Measurements from ENCODE around the gene NPC1L1. TPM values are rescaled to one million over a fixed set of nuclear protein-coding genes. Genes with fewer than 3 reads are reported as not detected.

The NPC1L1 gene
- total and polyA plus RNA-seq, 2 of the 4 experiments (the other 2 are of a cell fraction), result 0.07 TPM; not detected in 1

GRCh38 chr7:44561481-44561880, 20.4 kb upstream of the NPC1L1 start:
- intact Hi-C loops (cut with micrococcal nuclease), result no loop called here
- Histone ChIP-seq H2AK9ac (replicated peaks; ENCODE audit: low read depth, low read length, poor library complexity) (no peak overlapping the region), H3K56ac (ENCODE audit: extremely low read depth, insufficient read depth, low read length) (no peak overlapping the region), H4K20me1 (ENCODE audit: insufficient read depth, low read length) (peaks cover 20% of the 10 kb centered on the region), H2BK20ac (ENCODE audit: low read depth, low read length) (no peak overlapping the region), H2AFZ (replicated peaks; ENCODE audit: low read length, poor library complexity) (no peak overlapping the region), H4K5ac (ENCODE audit: low read depth, low read length) (no peak overlapping the region), H3K18ac (ENCODE audit: low read depth, low read length) (no peak overlapping the region), H3K23ac (ENCODE audit: low read depth, low read length) (no peak overlapping the region), H3K27me3 (ENCODE audit: control insufficient read depth, insufficient read depth, low read length) (no peaks in the 10 kb centered on the region), H2BK5ac (ENCODE audit: low read depth, low read length, poor library complexity, severe bottlenecking) (no peak overlapping the region), H2BK120ac (ENCODE audit: low read depth, low read length) (no peak overlapping the region), H4K91ac (ENCODE audit: insufficient read depth, low read depth, low read length) (no peak overlapping the region), H2BK15ac (ENCODE audit: low read depth, low read length) (no peak overlapping the region), H3K9me1 (ENCODE audit: insufficient read depth, low read length) (peaks cover 6% of the 10 kb centered on the region; the same call in 1 of the 2 replicates), H3K4me1 (ENCODE audit: control insufficient read depth, insufficient read depth, low read length) (peaks cover 2% of the 10 kb centered on the region; the same call in 1 of the 2 replicates), H2AK5ac (ENCODE audit: low read depth, low read length) (no peak overlapping the region), H4K8ac (ENCODE audit: low read depth in 2 of 2, low read length in 2 of 2) (no peak overlapping the region), H3K4ac (ENCODE audit: low read depth, low read length) (no peak overlapping the region), H3K9ac (ENCODE audit: low read depth, low read length) (no peak overlapping the region), H3K4me3 (ENCODE audit: insufficient read depth, low read depth, low read length) (no peak overlapping the region), H3K9me3 (ENCODE audit: control insufficient read depth, insufficient read depth, low read length) (no peaks in the 10 kb centered on the region), H3K79me1 (ENCODE audit: low read depth in 1 of 2, low read length in 2 of 2) (peaks cover 0 to 18% of the 10 kb centered on the region in 2 experiments; a peak in 2 of 4 replicates), H3K4me2 (ENCODE audit: low read depth, low read length) (no peak overlapping the region), H3K36me3 (ENCODE audit: control insufficient read depth, insufficient read depth, low read length) (peaks cover 22% of the 10 kb centered on the region), H3K27ac (ENCODE audit: insufficient read depth, low read length) (no peak overlapping the region), H3K14ac (replicated peaks; ENCODE audit: low read depth, low read length) (no peak overlapping the region)
- POLR2A ChIA-PET (ENCODE audit: unreplicated experiment), result no interaction called here
- CTCF ChIA-PET, result no interaction called here
- dilution Hi-C loops (cut with HindIII; ENCODE audit: low sequenced_read_pairs, unreplicated experiment), result no loop called here
- TF ChIP-seq MXI1 (IDR thresholded peaks at IDR 0.05; ENCODE audit: borderline replicate concordance, low read depth, low read length) (no peak), CHD1 (IDR thresholded peaks at IDR 0.05; ENCODE audit: low read depth, low read length) (no peak), BHLHE40 (IDR thresholded peaks at IDR 0.05; ENCODE audit: low read depth, low read length) (no peak), ELK1 (IDR thresholded peaks at IDR 0.05; ENCODE audit: borderline replicate concordance, low read depth, low read length) (no peak), MAFK (IDR thresholded peaks at IDR 0.05; ENCODE audit: low read depth, low read length) (no peak), CEBPB (IDR thresholded peaks at IDR 0.05; ENCODE audit: low read depth, low read length) (no peak), POLR2A (IDR thresholded peaks at IDR 0.05; ENCODE audit: low read depth, low read length) (no peak), CTCF (conservative IDR thresholded peaks at IDR 0.05; ENCODE audit: low read depth, low read length) (no peak), SMC3 (IDR thresholded peaks at IDR 0.05; ENCODE audit: low read depth, low read length) (no peak), RCOR1 (IDR thresholded peaks at IDR 0.05; ENCODE audit: insufficient replicate concordance, low read length) (no peak)
- WGBS, 2 experiments (ENCODE audit: extremely low coverage in 2 of 2, insufficient read length in 1 of 2), result 88% methylated on average over 4 of the region's 6 CpGs; no CpG with 5 or more reads in 1 of the 2 experiments
- in situ Hi-C loops (cut with MboI; ENCODE audit: low sequenced_read_pairs), result loop anchor here (10.0 kb wide), 1 partner anchor 317 kb away; no protein-coding TSS in a partner anchor
- BruUV-seq (replicated peaks), result no TSS peak
- DNase-seq (no peak), ATAC-seq (ENCODE audit: low read depth) (no peak)
